ENCODE measurements around the gene XRCC4. TPM values are rescaled to one million over a fixed set of nuclear protein-coding genes. Genes with fewer than 3 reads are reported as not detected.

Gene XRCC4
- total RNA-seq, 1 experiment from 2014 or later, result 24.6 TPM

DNA sequence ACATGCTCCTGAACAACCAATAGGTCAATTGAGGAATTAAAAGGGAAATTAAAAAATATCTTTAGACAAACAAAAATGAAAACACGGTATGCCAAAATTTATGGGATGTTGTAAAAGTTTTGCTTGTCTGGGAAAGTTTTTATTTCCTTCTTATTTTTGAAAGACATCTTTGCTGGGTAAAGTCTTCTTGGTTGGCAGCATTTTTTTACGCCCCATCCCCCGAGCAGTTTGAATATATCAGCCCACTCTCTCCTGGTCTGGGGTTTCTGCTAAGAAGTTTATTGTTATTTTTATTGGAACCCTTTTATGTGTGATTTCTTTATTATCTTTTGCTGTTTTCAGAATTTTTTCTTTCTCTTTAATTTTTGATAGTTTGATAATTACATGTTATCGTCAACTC, 16.3 kb downstream of the XRCC4 start:
- TF ChIP-seq SRF (IDR thresholded peaks at IDR 0.05; ENCODE audit: low read depth) (no peak), ZNF274 (IDR thresholded peaks at IDR 0.05; ENCODE audit: low read depth, low read length) (no peak), POLR2AphosphoS5 (IDR thresholded peaks at IDR 0.05; ENCODE audit: low read depth, low read length) (no peak), CBX3 (IDR thresholded peaks at IDR 0.05; ENCODE audit: low read depth) (no peak), MAX (IDR thresholded peaks at IDR 0.05) (no peak)
- TF ChIP-seq, protein P1, sequence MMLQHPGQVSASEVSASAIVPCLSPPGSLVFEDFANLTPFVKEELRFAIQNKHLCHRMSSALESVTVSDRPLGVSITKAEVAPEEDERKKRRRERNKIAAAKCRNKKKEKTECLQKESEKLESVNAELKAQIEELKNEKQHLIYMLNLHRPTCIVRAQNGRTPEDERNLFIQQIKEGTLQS (IDR thresholded peaks at IDR 0.05), result no peak
- TF ChIP-seq, protein P2, sequence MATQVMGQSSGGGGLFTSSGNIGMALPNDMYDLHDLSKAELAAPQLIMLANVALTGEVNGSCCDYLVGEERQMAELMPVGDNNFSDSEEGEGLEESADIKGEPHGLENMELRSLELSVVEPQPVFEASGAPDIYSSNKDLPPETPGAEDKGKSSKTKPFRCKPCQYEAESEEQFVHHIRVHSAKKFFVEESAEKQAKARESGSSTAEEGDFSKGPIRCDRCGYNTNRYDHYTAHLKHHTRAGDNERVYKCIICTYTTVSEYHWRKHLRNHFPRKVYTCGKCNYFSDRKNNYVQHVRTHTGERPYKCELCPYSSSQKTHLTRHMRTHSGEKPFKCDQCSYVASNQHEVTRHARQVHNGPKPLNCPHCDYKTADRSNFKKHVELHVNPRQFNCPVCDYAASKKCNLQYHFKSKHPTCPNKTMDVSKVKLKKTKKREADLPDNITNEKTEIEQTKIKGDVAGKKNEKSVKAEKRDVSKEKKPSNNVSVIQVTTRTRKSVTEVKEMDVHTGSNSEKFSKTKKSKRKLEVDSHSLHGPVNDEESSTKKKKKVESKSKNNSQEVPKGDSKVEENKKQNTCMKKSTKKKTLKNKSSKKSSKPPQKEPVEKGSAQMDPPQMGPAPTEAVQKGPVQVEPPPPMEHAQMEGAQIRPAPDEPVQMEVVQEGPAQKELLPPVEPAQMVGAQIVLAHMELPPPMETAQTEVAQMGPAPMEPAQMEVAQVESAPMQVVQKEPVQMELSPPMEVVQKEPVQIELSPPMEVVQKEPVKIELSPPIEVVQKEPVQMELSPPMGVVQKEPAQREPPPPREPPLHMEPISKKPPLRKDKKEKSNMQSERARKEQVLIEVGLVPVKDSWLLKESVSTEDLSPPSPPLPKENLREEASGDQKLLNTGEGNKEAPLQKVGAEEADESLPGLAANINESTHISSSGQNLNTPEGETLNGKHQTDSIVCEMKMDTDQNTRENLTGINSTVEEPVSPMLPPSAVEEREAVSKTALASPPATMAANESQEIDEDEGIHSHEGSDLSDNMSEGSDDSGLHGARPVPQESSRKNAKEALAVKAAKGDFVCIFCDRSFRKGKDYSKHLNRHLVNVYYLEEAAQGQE (IDR thresholded peaks at IDR 0.05; ENCODE audit: low read depth), result no peak
- ChIA-PET CTCF (no interaction called here), RAD21 (ENCODE audit: low non-redundant PET in 1 of 2, low total read pairs in 2 of 2, uncharacterized antibody in 2 of 2, unreplicated experiment in 2 of 2) (no interaction called here), POLR2A (no interaction called here)
- no peaks in the 10 kb centered on the region for H3K9me2 ChIP-seq (ENCODE audit: insufficient read depth)
- peaks cover 66% of the 10 kb centered on the region for H3K79me2 ChIP-seq (ENCODE audit: insufficient read depth, low read length)
- H3K36me3 ChIP-seq (ENCODE audit: control insufficient read depth in 1 of 2, insufficient read depth in 2 of 2, low read length in 2 of 2), result peaks cover 0 to 4% of the 10 kb centered on the region in 2 experiments; a peak in 1 of 4 replicates
- no peaks in the 10 kb centered on the region for H3K27me3 ChIP-seq (ENCODE audit: insufficient read depth, low read length)
- H3K4me3 ChIP-seq (replicated peaks in 1 of 2; ENCODE audit: low read depth in 1 of 2, low read length in 2 of 2), result no peak overlapping the region
- peaks cover 31 to 42% of the 10 kb centered on the region in 2 experiments for H3K4me1 ChIP-seq (ENCODE audit: control insufficient read depth in 1 of 2, insufficient read depth in 2 of 2, low read length in 2 of 2)
- no peak overlapping the region for H2AFZ ChIP-seq (ENCODE audit: low read depth, low read length, poor library complexity, severe bottlenecking)
- no peak overlapping the region for H3K9ac ChIP-seq (ENCODE audit: low read length)
- H3K4me2 ChIP-seq (ENCODE audit: low read length), result no peak overlapping the region
- DNase-seq (ENCODE audit: low read depth, low spot score) (no peak), ATAC-seq (no peak)
- H4K20me1 ChIP-seq (ENCODE audit: insufficient read depth), result no peaks in the 10 kb centered on the region
- H3K27ac ChIP-seq (ENCODE audit: low read depth, low read length), result no peak overlapping the region
- intact Hi-C loops (cut with micrococcal nuclease), result no loop called here
- BruUV-seq (replicated peaks), result no TSS peak
- peaks cover 0 to 7% of the 10 kb centered on the region in 2 experiments; a peak in 1 of 4 replicates for H3K9me3 ChIP-seq (ENCODE audit: control insufficient read depth in 1 of 2, insufficient read depth in 1 of 2, low read depth in 1 of 2, low read length in 2 of 2)
